ENCODE results near the gene ZFYVE28. TPM values are rescaled to one million over a fixed set of nuclear protein-coding genes. Genes with fewer than 3 reads are reported as not detected.

Gene ZFYVE28
- total RNA-seq, 3 donors from 2014 or later (not counting 1 experiment from before 2014, with no cell fraction given): 85.4 to 107 (median 104) TPM

GRCh38 chr4:2365913-2366210 lies 52.6 kb downstream of the ZFYVE28 start:
- H3K4me1 Mint-ChIP-seq: peaks cover 0 to 33% of the 10 kb centered on the region in 2 donors
- Histone ChIP-seq H3K27ac (ENCODE audit: low read length) (no peak overlapping the region), H3K36me3 (ENCODE audit: control insufficient read depth, insufficient read depth, low read length) (no peaks in the 10 kb centered on the region), H3K4me1 (ENCODE audit: control insufficient read depth, insufficient read depth, low read length) (peaks cover 17% of the 10 kb centered on the region), H3K4me3 (ENCODE audit: low read length) (no peak overlapping the region), H3K9me3 (ENCODE audit: control insufficient read depth, insufficient read depth, low read length) (peaks cover 5% of the 10 kb centered on the region), H3K27me3 (ENCODE audit: control insufficient read depth, insufficient read depth, low read length) (no peaks in the 10 kb centered on the region)
- no peaks in the 10 kb centered on the region for H3K27me3 Mint-ChIP-seq (ENCODE audit: low read depth in 2 of 2)
- peaks cover 0 to 3% of the 10 kb centered on the region in 2 donors for H3K9me3 Mint-ChIP-seq
- 79% methylated on average over 9 of the region's 9 CpGs for WGBS (ENCODE audit: insufficient coverage)
- H3K27ac Mint-ChIP-seq: no peak overlapping the region
- H3K4me3 Mint-ChIP-seq: no peak overlapping the region
- no peak for TF ChIP-seq CTCF (IDR thresholded peaks at IDR 0.05)
- ATAC-seq: no peak
- intact Hi-C loops (cut with micrococcal nuclease): no loop called here
- no peak for DNase-seq
- H3K36me3 Mint-ChIP-seq: no peaks in the 10 kb centered on the region

GRCh38 chr4:2365054-2365912 lies 53.2 kb downstream of the ZFYVE28 start:
- no peak for TF ChIP-seq CTCF (IDR thresholded peaks at IDR 0.05)
- peak overlapping the region in 1 of 2 donors; percentile 72 for H3K27ac Mint-ChIP-seq
- intact Hi-C loops (cut with micrococcal nuclease): no loop called here
- H3K4me1 Mint-ChIP-seq: peaks cover 0 to 35% of the 10 kb centered on the region in 2 donors
- H3K9me3 Mint-ChIP-seq: peaks cover 0 to 3% of the 10 kb centered on the region in 2 donors
- WGBS (ENCODE audit: insufficient coverage): 61% methylated on average over 41 of the region's 41 CpGs
- H3K4me1 ChIP-seq (ENCODE audit: control insufficient read depth, insufficient read depth, low read length): peaks cover 17% of the 10 kb centered on the region
- no peaks in the 10 kb centered on the region for H3K36me3 ChIP-seq (ENCODE audit: control insufficient read depth, insufficient read depth, low read length)
- ATAC-seq: peak in 1 of 3 donors; percentile 6
- H3K4me3 Mint-ChIP-seq: peak overlapping the region; percentile 61
- H3K27me3 Mint-ChIP-seq (ENCODE audit: low read depth in 2 of 2): no peaks in the 10 kb centered on the region
- H3K27me3 ChIP-seq (ENCODE audit: control insufficient read depth, insufficient read depth, low read length): no peaks in the 10 kb centered on the region
- peaks cover 5% of the 10 kb centered on the region for H3K9me3 ChIP-seq (ENCODE audit: control insufficient read depth, insufficient read depth, low read length)
- no peak overlapping the region for H3K27ac ChIP-seq (ENCODE audit: low read length)
- peak overlapping the region; percentile 64 for H3K4me3 ChIP-seq (ENCODE audit: low read length)
- no peaks in the 10 kb centered on the region for H3K36me3 Mint-ChIP-seq
- peak in 1 of 2 donors; percentile 42 for DNase-seq

- Histone ChIP-seq H3K9me3 (ENCODE audit: control insufficient read depth, insufficient read depth, low read length) (peaks cover 5% of the 10 kb centered on the region), H3K27me3 (ENCODE audit: control insufficient read depth, insufficient read depth, low read length) (no peaks in the 10 kb centered on the region), H3K4me1 (ENCODE audit: control insufficient read depth, insufficient read depth, low read length) (peaks cover 17% of the 10 kb centered on the region), H3K4me3 (ENCODE audit: low read length) (peak overlapping the region; percentile 64), H3K36me3 (ENCODE audit: control insufficient read depth, insufficient read depth, low read length) (no peaks in the 10 kb centered on the region), H3K27ac (ENCODE audit: low read length) (peak overlapping the region; percentile 27)
- Mint-ChIP-seq H3K27ac (peak overlapping the region; percentile 72 to 75), H3K27me3 (ENCODE audit: low read depth in 2 of 2) (no peaks in the 10 kb centered on the region), H3K4me3 (peak overlapping the region; percentile 70), H3K9me3 (peaks cover 0 to 3% of the 10 kb centered on the region in 2 donors), H3K4me1 (peaks cover 0 to 38% of the 10 kb centered on the region in 2 donors), H3K36me3 (no peaks in the 10 kb centered on the region)
- no peak for TF ChIP-seq CTCF (IDR thresholded peaks at IDR 0.05)
- DNase-seq (peak; percentile 56 to 80), ATAC-seq (peak; percentile 79 to 94 (median 92))
- 18% methylated on average over 47 of the region's 47 CpGs for WGBS (ENCODE audit: insufficient coverage)
- intact Hi-C loops (cut with micrococcal nuclease): no loop called here
Observed at GRCh38 chr4:2364654-2365053, 53.8 kb downstream of the ZFYVE28 start.

Data from natural killer cell (primary cell).